Endothelial cell of umbilical vein (primary cell): Measurements from ENCODE around the gene MIPEP. TPM values are rescaled to one million over a fixed set of nuclear protein-coding genes. Genes with fewer than 3 reads are reported as not detected.

Experiments used
- BruUV-seq: library from RNA; stranded (reverse); fragments of 400-500 nt; replicated peaks from 2 replicates; lab custom pipeline; 2021; lab: Mats Ljungman, UMichigan
- CTCF ChIA-PET: fragments of 300-600, 350-600 bp; sonication (Branson Sonifier 250); formaldehyde crosslinking; loops from one replicate; lab custom pipeline; 2021; ENCODE audit warnings: antibody characterized with exemption, inconsistent platforms; lab: Charles Lee
- POLR2A ChIA-PET: fragments of 300-600, 350-600 bp; sonication (Branson Sonifier 250); formaldehyde crosslinking; loops from one replicate; lab custom pipeline; 2021; ENCODE audit warnings: antibody characterized with exemption, inconsistent platforms; lab: Charles Lee
- DNase-seq: peaks from one replicate; pipeline ENCODE4 v3.0.0-alpha.2; 2011; ENCODE audit warnings: low read depth, low spot score
- FAIRE-seq: peaks from 2 replicates; lab custom pipeline; 2011; peaks lifted over from hg19 to GRCh38; lab: Jason Lieb, UNC
- H2AFZ ChIP-seq: 2 replicates; pipeline ENCODE4 v1.6.0; 2012; ENCODE audit warnings: low read depth, low read length, control low read depth, inconsistent platforms
- H3K27ac ChIP-seq: 2 replicates; pipeline ENCODE4 v1.5.1; 2011; ENCODE audit warnings: low read depth, mild to moderate bottlenecking, control low read depth, low read length, moderate library complexity; ENCODE audit not compliant: insufficient read depth
- H3K27me3 ChIP-seq, 2 experiments: 2 replicates each; pipeline versions ENCODE4 v1.6.0 to v1.6.1; 2011; ENCODE audit warnings: low read length in 2 of 2, mixed read lengths in 1 of 2; ENCODE audit not compliant: control insufficient read depth in 2 of 2, insufficient read depth in 2 of 2
- H3K36me3 ChIP-seq, 2 experiments: 2 replicates in 1 of 2; 3 replicates in 1 of 2; pipeline ENCODE4 v1.5.1; 2011; ENCODE audit warnings: low read length in 2 of 2, mild to moderate bottlenecking in 1 of 2, moderate library complexity in 1 of 2; ENCODE audit not compliant: control insufficient read depth in 2 of 2, insufficient read depth in 2 of 2; ENCODE audit errors: extremely low read depth in 1 of 2
- H3K4me1 ChIP-seq: 3 replicates; pipeline ENCODE4 v1.5.1; 2011; ENCODE audit warnings: mild to moderate bottlenecking, low read length; ENCODE audit not compliant: control insufficient read depth, insufficient read depth; ENCODE audit errors: extremely low read depth
- H3K4me2 ChIP-seq: 2 replicates; pipeline ENCODE4 v1.6.1; 2011; ENCODE audit warnings: low read length, control low read depth, mixed read lengths; ENCODE audit not compliant: insufficient read depth
- H3K4me3 ChIP-seq, 3 experiments: fragments of 200-600 bp in 1 of 3; sonication (generic), shearing (Covaris generic) in 1 of 3; replicated peaks in 1 of 3; 2 replicates each; pipeline ENCODE4 v1.5.1; 2011 to 2016; ENCODE audit warnings: control low read depth in 3 of 3, low read length in 3 of 3, mild to moderate bottlenecking in 2 of 3, inconsistent platforms in 1 of 3, low read depth in 1 of 3, moderate library complexity in 1 of 3; ENCODE audit not compliant: insufficient read depth in 1 of 3
- H3K79me2 ChIP-seq: 2 replicates; pipeline ENCODE4 v1.6.0; 2012; ENCODE audit warnings: low read length, inconsistent platforms; ENCODE audit not compliant: control insufficient read depth, insufficient read depth
- H3K9ac ChIP-seq: replicated peaks from 2 replicates; pipeline ENCODE3; 2011; ENCODE audit warnings: low read length, control low read depth; ENCODE audit not compliant: insufficient read depth; ENCODE audit errors: extremely low read depth
- H3K9me1 ChIP-seq: replicated peaks from 3 replicates; pipeline ENCODE4 v1.6.0; 2011; ENCODE audit warnings: mild to moderate bottlenecking, low read length; ENCODE audit not compliant: control insufficient read depth, insufficient read depth; ENCODE audit errors: extremely low read depth
- H3K9me3 ChIP-seq: replicated peaks from 2 replicates; pipeline ENCODE4 v1.5.1; 2012; ENCODE audit warnings: low read length, inconsistent platforms; ENCODE audit not compliant: control insufficient read depth, insufficient read depth
- H4K20me1 ChIP-seq: replicated peaks from 2 replicates; pipeline ENCODE3; 2011; ENCODE audit warnings: mild to moderate bottlenecking, low read length; ENCODE audit not compliant: control insufficient read depth, insufficient read depth; ENCODE audit errors: extremely low read depth
- EZH2 ChIP-seq: IDR thresholded peaks from 2 replicates; pipeline ENCODE4 v1.6.1; 2012; ENCODE audit warnings: borderline replicate concordance, low read depth, mild to moderate bottlenecking, moderate library complexity, low read length, inconsistent platforms; ENCODE audit not compliant: severe bottlenecking
- FOS ChIP-seq: IDR thresholded peaks from 2 replicates; pipeline ENCODE4 v1.6.1; 2011; ENCODE audit warnings: mild to moderate bottlenecking, low read length, moderate library complexity, borderline replicate concordance; ENCODE audit not compliant: insufficient read depth
- JUN ChIP-seq: IDR thresholded peaks from 2 replicates; pipeline ENCODE4 v1.6.1; 2011; ENCODE audit warnings: borderline replicate concordance, low read depth; ENCODE audit not compliant: insufficient read length, insufficient read depth
- MAX ChIP-seq: IDR thresholded peaks from 2 replicates; pipeline ENCODE4 v1.6.1; 2011; ENCODE audit not compliant: insufficient read depth, insufficient read length
- MYC ChIP-seq: IDR thresholded peaks from one replicate; pipeline ENCODE4 v1.6.1; 2011; ENCODE audit warnings: mild to moderate bottlenecking, low read depth, low read length
- POLR2A ChIP-seq: IDR thresholded peaks from 2 replicates; pipeline ENCODE4 v1.6.1; 2012; ENCODE audit warnings: low read depth, mild to moderate bottlenecking, control low read depth, low read length
- POLR2AphosphoS5 ChIP-seq: IDR thresholded peaks from 2 replicates; pipeline ENCODE4 v1.6.1; 2012; ENCODE audit warnings: low read depth, mild to moderate bottlenecking, control low read depth, low read length, moderate library complexity; ENCODE audit not compliant: insufficient read depth
- dilution Hi-C: fragments of 300-500 bp; cut with MboI; formaldehyde crosslinking; loops from one replicate; pipeline ENCODE4 v1.15.0; 2019; ENCODE audit warnings: low sequenced_read_pairs; ENCODE audit not compliant: extremely low pct_ligation_motif_present
- intact Hi-C: fragments of 100-400 bp; cut with micrococcal nuclease; formaldehyde crosslinking; loops from one replicate; pipeline ENCODE4 v1.10.0; 2022
- polyA plus RNA-seq, 4 experiments: library from polyadenylated mRNA; depleted of rRNA in 3 of 4; stranded (reverse) in 3 of 4; unstranded in 1 of 4; fragments of >200 nt; gene quantifications; 2 replicates each; pipeline versions ENCODE4 v1.2.1 to v1.2.3, GENCODE V29; 2011 to 2012; ENCODE audit warnings: missing spikeins in 1 of 4
- total RNA-seq: library from RNA; stranded (reverse); gene quantifications from 2 replicates; pipeline ENCODE4 v1.2.3, GENCODE V29; 2021

Gene MIPEP
- total and polyA plus RNA-seq, 2 donors (not counting 3 experiments of a cell fraction or from before 2014, with no cell fraction given): 12.4 to 19.2 TPM

DNA sequence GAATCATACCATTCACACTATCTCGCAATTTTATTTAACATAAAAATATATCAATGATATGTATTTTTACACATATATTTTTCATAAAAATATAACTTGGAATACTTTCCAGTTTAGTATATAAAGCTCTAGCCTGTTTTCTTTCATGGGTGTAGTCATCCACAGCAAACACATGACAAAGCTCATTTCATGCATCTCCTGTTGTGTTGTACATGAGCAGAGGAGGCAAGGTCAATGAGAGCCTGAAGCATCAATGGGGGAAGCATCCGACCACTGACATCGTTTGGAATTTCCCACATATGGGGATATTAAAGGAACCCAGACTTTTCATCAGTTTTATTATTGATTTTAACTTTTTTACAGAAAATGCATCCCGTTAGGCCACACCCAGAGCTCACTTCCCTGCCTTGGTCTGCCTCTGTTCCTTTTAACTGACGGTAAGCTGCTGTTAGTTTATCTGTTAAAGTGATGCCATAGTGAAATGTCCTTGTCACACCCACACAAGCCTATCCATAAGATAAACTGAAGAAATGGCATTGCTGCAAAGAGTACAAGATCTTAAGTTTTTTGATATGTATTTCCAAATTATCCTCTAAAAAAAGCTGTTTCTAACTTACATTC is 44.0 kb downstream of the MIPEP start:
- Histone ChIP-seq H3K9ac (no peak overlapping the region), H2AFZ (no peak overlapping the region), H3K4me3 (no peak overlapping the region), H4K20me1 (no peaks in the 10 kb centered on the region), H3K9me1 (no peaks in the 10 kb centered on the region), H3K4me1 (no peaks in the 10 kb centered on the region), H3K4me2 (no peak overlapping the region), H3K36me3 (no peaks in the 10 kb centered on the region), H3K27me3 (no peaks in the 10 kb centered on the region), H3K79me2 (no peaks in the 10 kb centered on the region), H3K9me3 (no peaks in the 10 kb centered on the region), H3K27ac (no peak overlapping the region)
- BruUV-seq: no TSS peak
- dilution Hi-C loops: no loop called here
- intact Hi-C loops: no loop called here
- CTCF ChIA-PET: no interaction called here
- TF ChIP-seq POLR2A (no peak), MYC (no peak), MAX (no peak), POLR2AphosphoS5 (no peak), FOS (no peak), EZH2 (no peak)
- POLR2A ChIA-PET: no interaction called here
- FAIRE-seq (no peak), DNase-seq (no peak)

- intact Hi-C loops: no loop called here
- Histone ChIP-seq H3K9me1 (no peaks in the 10 kb centered on the region), H3K4me3 (no peak overlapping the region), H3K4me2 (no peak overlapping the region), H3K36me3 (no peaks in the 10 kb centered on the region), H3K9ac (no peak overlapping the region), H3K4me1 (no peaks in the 10 kb centered on the region), H3K27me3 (no peaks in the 10 kb centered on the region), H4K20me1 (no peaks in the 10 kb centered on the region), H3K27ac (no peak overlapping the region), H3K79me2 (no peaks in the 10 kb centered on the region), H3K9me3 (no peaks in the 10 kb centered on the region), H2AFZ (no peak overlapping the region)
- FAIRE-seq (no peak), DNase-seq (no peak)
- POLR2A ChIA-PET: no interaction called here
- no TSS peak for BruUV-seq
- CTCF ChIA-PET: no interaction called here
- TF ChIP-seq POLR2AphosphoS5 (no peak), JUN (no peak)
- dilution Hi-C loops: no loop called here
Measured at GRCh38 chr13:23844132-23844531, 45.1 kb downstream of the MIPEP start.
